Psoas muscle (tissue), 7 donors: ENCODE data around the gene GGT1. TPM values are rescaled to one million over a fixed set of nuclear protein-coding genes. Genes with fewer than 3 reads are reported as not detected.

Experiments used
- polyA plus RNA-seq, 3 donors: library from polyadenylated mRNA; stranded (reverse); fragments of 200-250 nt; gene quantifications; one replicate each; pipeline ENCODE4 v1.2.3, GENCODE V29; 2013
- total RNA-seq, 4 donors: library from RNA; stranded (reverse); fragmentation: NEBNext Ultra II Directional in 2 of 4; extraction: Animal tissue kit (Norgen Biotek cat#: 25700) in 2 of 4; gene quantifications; one replicate each; pipeline versions ENCODE4 v1.2.1 to v1.2.4, GENCODE V29; 2021 to 2023
- donor health status: healthy with polysubstance abuse.
- donor health status: DM: no; HTN: no; CAD: no; lungs with moderate emphysema.
- donor health status: Bipolar disorder and iron deficiency.
- donor health status: healthy.
- donor health status: DM: no; HTN: no; CAD: no.
- donor health status: DM: no; HTN: no; CAD: no.
- donor health status: DM: yes; HTN: yes; CAD: no.

Gene GGT1
- total and polyA plus RNA-seq, 7 donors = 0.52 to 2.6 (median 0.97) TPM

Other genes starting within 250 kb of the GGT1 start
- gene ADORA2A, start 175.6 kb upstream of the GGT1 start, total RNA-seq = 1 to 10 TPM in 3 of 4 donors, under 1 TPM in 1; 0.97 to 2.4 (median 1.6) TPM
- 1 to 10 TPM in 2 of 3 donors, under 1 TPM in 1; 0.97 to 1.7 (median 1.7) TPM for gene ADORA2A, start 175.6 kb upstream of the GGT1 start, polyA plus RNA-seq
- gene UPB1, start 107.9 kb upstream of the GGT1 start, total RNA-seq = under 1 TPM; 0.07 to 0.82 (median 0.19) TPM
- under 1 TPM; 0.11 to 0.21 (median 0.18) TPM for gene UPB1, start 107.9 kb upstream of the GGT1 start, polyA plus RNA-seq
- gene GUCD1, start 48.1 kb upstream of the GGT1 start, total RNA-seq = 100 to 1,000 TPM; 114 to 232 (median 181) TPM
- gene GUCD1, start 48.1 kb upstream of the GGT1 start, polyA plus RNA-seq = 100 to 1,000 TPM; 137 to 180 (median 151) TPM
- gene SNRPD3, start 47.2 kb upstream of the GGT1 start, total RNA-seq = 10 to 100 TPM; 68.8 to 90.5 (median 75.8) TPM
- 100 to 1,000 TPM in 2 of 3 donors, 10 to 100 TPM in 1; 82.7 to 129 (median 110) TPM for gene SNRPD3, start 47.2 kb upstream of the GGT1 start, polyA plus RNA-seq
- gene LRRC75B, start 10.1 kb upstream of the GGT1 start, total RNA-seq = 1 to 10 TPM in 3 of 4 donors, under 1 TPM in 1; 0.93 to 4.1 (median 2.7) TPM
- gene LRRC75B, start 10.1 kb upstream of the GGT1 start, polyA plus RNA-seq = 1 to 10 TPM in 2 of 3 donors, under 1 TPM in 1; 0.99 to 3.9 (median 2.0) TPM
- not detected for gene PIWIL3, start 171.5 kb downstream of the GGT1 start, total RNA-seq
- gene PIWIL3, start 171.5 kb downstream of the GGT1 start, polyA plus RNA-seq = not detected
- under 1 TPM; 0.32 to 0.98 (median 0.62) TPM for gene SGSM1, start 203.0 kb downstream of the GGT1 start, total RNA-seq
- under 1 TPM; 0.03 to 0.11 (median 0.09) TPM for gene SGSM1, start 203.0 kb downstream of the GGT1 start, polyA plus RNA-seq